IMR-90 (cell line): ENCODE data around the gene COX7A2L. TPM values are rescaled to one million over a fixed set of nuclear protein-coding genes. Genes with fewer than 3 reads are reported as not detected.
A peak's percentile ranks its signal among the peaks of the same experiment; 100 is the strongest.

Source experiments
- ATAC-seq: fragments of 200-7000 bp; cut with Tn5 transposase; 2 replicates; pipeline ENCODE4 v1.9.1; 2020; ENCODE audit warnings: low read depth, mild to moderate bottlenecking, moderate library complexity
- BruUV-seq: library from RNA; stranded (reverse); fragments of 400-500 nt; replicated peaks from 2 replicates; lab custom pipeline; 2021; lab: Mats Ljungman, UMichigan
- CTCF ChIA-PET: fragments of 300-600 bp; formaldehyde crosslinking; extraction: SDS; loops from one replicate; lab custom pipeline; 2021; ENCODE audit warnings: antibody characterized with exemption; lab: Yijun Ruan, JAX
- POLR2A ChIA-PET: fragments of 300-600 bp; sonication (Branson Sonifier 250); formaldehyde crosslinking; loops from one replicate; lab custom pipeline; 2022; ENCODE audit warnings: antibody characterized with exemption; ENCODE audit not compliant: unreplicated experiment; lab: Charles Lee
- DNase-seq: peaks from one replicate; pipeline ENCODE4 v3.0.0; 2013
- H2AFZ ChIP-seq: replicated peaks from 2 replicates; pipeline ENCODE3; 2013; ENCODE audit warnings: low read length, mild to moderate bottlenecking; ENCODE audit not compliant: poor library complexity
- H2AK5ac ChIP-seq: 2 replicates; pipeline ENCODE4 v1.6.1; 2013; ENCODE audit warnings: low read depth, low read length, inconsistent platforms
- H2AK9ac ChIP-seq: replicated peaks from 2 replicates; pipeline ENCODE3; 2013; ENCODE audit warnings: mild to moderate bottlenecking, low read depth, low read length, moderate library complexity; ENCODE audit not compliant: poor library complexity
- H2BK120ac ChIP-seq: 2 replicates; pipeline ENCODE4 v1.6.1; 2013; ENCODE audit warnings: low read depth, low read length, inconsistent platforms
- H2BK15ac ChIP-seq: 3 replicates; pipeline ENCODE4 v1.6.1; 2013; ENCODE audit warnings: low read depth, low read length, inconsistent platforms
- H2BK20ac ChIP-seq: 2 replicates; pipeline ENCODE4 v1.6.1; 2013; ENCODE audit warnings: low read depth, mild to moderate bottlenecking, inconsistent platforms, low read length, moderate library complexity
- H2BK5ac ChIP-seq: 2 replicates; pipeline ENCODE4 v1.6.1; 2013; ENCODE audit warnings: mild to moderate bottlenecking, low read depth, low read length, inconsistent platforms; ENCODE audit not compliant: poor library complexity, severe bottlenecking
- H3K14ac ChIP-seq: replicated peaks from 2 replicates; pipeline ENCODE4 v1.6.1; 2013; ENCODE audit warnings: low read depth, low read length, inconsistent platforms
- H3K18ac ChIP-seq: 2 replicates; pipeline ENCODE4 v1.6.1; 2013; ENCODE audit warnings: low read depth, low read length, control low read depth
- H3K23ac ChIP-seq: 2 replicates; pipeline ENCODE4 v1.6.1; 2013; ENCODE audit warnings: low read depth, low read length, inconsistent platforms
- H3K27ac ChIP-seq: 2 replicates; pipeline ENCODE4 v1.5.1; 2013; ENCODE audit warnings: mild to moderate bottlenecking, control low read depth, low read length; ENCODE audit not compliant: insufficient read depth
- H3K27me3 ChIP-seq: 2 replicates; pipeline ENCODE4 v1.6.1; 2013; ENCODE audit warnings: low read length; ENCODE audit not compliant: control insufficient read depth, insufficient read depth
- H3K36me3 ChIP-seq: 2 replicates; pipeline ENCODE4 v1.6.1; 2013; ENCODE audit warnings: low read length, mixed read lengths; ENCODE audit not compliant: control insufficient read depth, insufficient read depth
- H3K4ac ChIP-seq: 2 replicates; pipeline ENCODE4 v1.6.1; 2013; ENCODE audit warnings: low read depth, low read length, inconsistent platforms
- H3K4me1 ChIP-seq: 2 replicates; pipeline ENCODE4 v1.6.1; 2013; ENCODE audit warnings: low read length, mixed read lengths; ENCODE audit not compliant: control insufficient read depth, insufficient read depth
- H3K4me2 ChIP-seq: 2 replicates; pipeline ENCODE4 v1.6.1; 2013; ENCODE audit warnings: low read depth, mild to moderate bottlenecking, control low read depth, low read length, moderate library complexity
- H3K4me3 ChIP-seq: 2 replicates; pipeline ENCODE4 v1.5.1; 2013; ENCODE audit warnings: low read depth, mild to moderate bottlenecking, control low read depth, low read length, moderate library complexity; ENCODE audit not compliant: insufficient read depth
- H3K56ac ChIP-seq: 2 replicates; pipeline ENCODE4 v1.6.1; 2013; ENCODE audit warnings: low read length, inconsistent platforms; ENCODE audit not compliant: insufficient read depth; ENCODE audit errors: extremely low read depth
- H3K79me1 ChIP-seq, 2 experiments: 2 replicates each; pipeline ENCODE4 v1.6.1; 2013; ENCODE audit warnings: low read length in 2 of 2, inconsistent platforms in 1 of 2, low read depth in 1 of 2
- H3K9ac ChIP-seq: 2 replicates; pipeline ENCODE4 v1.6.1; 2013; ENCODE audit warnings: low read depth, low read length, control low read depth
- H3K9me1 ChIP-seq: 2 replicates; pipeline ENCODE4 v1.6.1; 2013; ENCODE audit warnings: low read length, inconsistent platforms; ENCODE audit not compliant: insufficient read depth
- H3K9me3 ChIP-seq: 2 replicates; pipeline ENCODE4 v1.6.1; 2013; ENCODE audit warnings: low read length; ENCODE audit not compliant: control insufficient read depth, insufficient read depth
- H4K20me1 ChIP-seq: 2 replicates; pipeline ENCODE4 v1.6.1; 2013; ENCODE audit warnings: low read length, inconsistent platforms; ENCODE audit not compliant: insufficient read depth
- H4K5ac ChIP-seq: 2 replicates; pipeline ENCODE4 v1.6.1; 2013; ENCODE audit warnings: mild to moderate bottlenecking, low read depth, low read length, control low read depth
- H4K8ac ChIP-seq, 2 experiments: 2 replicates each; pipeline ENCODE4 v1.6.1; 2013; ENCODE audit warnings: low read depth in 2 of 2, low read length in 2 of 2, control low read depth in 1 of 2, inconsistent platforms in 1 of 2
- H4K91ac ChIP-seq: 2 replicates; pipeline ENCODE4 v1.6.1; 2013; ENCODE audit warnings: low read depth, low read length, inconsistent platforms; ENCODE audit not compliant: insufficient read depth
- CEBPB ChIP-seq: IDR thresholded peaks from 2 replicates; pipeline ENCODE4 v1.6.1; 2012; ENCODE audit warnings: low read depth, low read length, improper control_type of control experiment
- MAZ ChIP-seq: IDR thresholded peaks from 2 replicates; pipeline ENCODE4 v1.6.1; 2012; ENCODE audit warnings: low read depth, mild to moderate bottlenecking, low read length, improper control_type of control experiment, moderate library complexity, borderline replicate concordance
- RAD21 ChIP-seq: IDR thresholded peaks from 2 replicates; pipeline ENCODE4 v1.6.1; 2012; ENCODE audit warnings: low read length, improper control_type of control experiment
- SMC3 ChIP-seq: fragments of 150-350 bp; IDR thresholded peaks from 2 replicates; pipeline ENCODE4 v1.6.1; 2016; ENCODE audit warnings: low read depth, mild to moderate bottlenecking, antibody characterized with exemption, low read length, moderate library complexity
- USF2 ChIP-seq: fragments of 150-350 bp; IDR thresholded peaks from 2 replicates; pipeline ENCODE4 v1.6.1; 2017; ENCODE audit warnings: mild to moderate bottlenecking, antibody characterized with exemption, low read length, low read depth
- WGBS, 2 experiments: methylation state at CpG; one replicate each; pipeline versions ENCODE4 v1.1.5 to v1.1.7; 2013; ENCODE audit warnings: missing lambda C conversion rate in 2 of 2; ENCODE audit not compliant: insufficient read length in 1 of 2; ENCODE audit errors: extremely low coverage in 2 of 2; 5-methylcytosine and 5-hydroxymethylcytosine counted together
- dilution Hi-C: fragments of 300-500 bp; cut with HindIII; formaldehyde crosslinking; loops from one replicate; pipeline ENCODE4 v1.14.3; 2018; ENCODE audit warnings: low sequenced_read_pairs; ENCODE audit not compliant: unreplicated experiment
- in situ Hi-C: fragments of 300-500 bp; cut with MboI; formaldehyde crosslinking; loops from 3 replicates; pipeline ENCODE4 v1.14.3; 2019; ENCODE audit warnings: low sequenced_read_pairs, inconsistent platforms, mixed read lengths
- intact Hi-C: fragments of 100-400 bp; cut with micrococcal nuclease; formaldehyde crosslinking; loops from 2 replicates; pipeline ENCODE4 v1.10.0; 2022
- polyA plus RNA-seq, 3 experiments: library from polyadenylated mRNA; depleted of rRNA; stranded (reverse); fragments of >200 nt; gene quantifications; 2 replicates each; pipeline ENCODE4 v1.2.3, GENCODE V29; 2012; ENCODE audit warnings: low replicate concordance in 1 of 3
- total RNA-seq: library from RNA; depleted of rRNA; stranded (reverse); fragments of >200 nt; gene quantifications from 2 replicates; pipeline ENCODE4 v1.2.3, GENCODE V29; 2012

The COX7A2L gene
- total and polyA plus RNA-seq, 2 of the 4 experiments (the other 2 are of a cell fraction) = 123 to 132 TPM

GRCh38 chr2:42331569-42332284, 29.3 kb downstream of the COX7A2L start:
- Histone ChIP-seq H4K91ac (no peak overlapping the region), H2BK20ac (no peak overlapping the region), H3K36me3 (peaks cover 27% of the 10 kb centered on the region), H2BK120ac (no peak overlapping the region), H2AK9ac (no peak overlapping the region), H4K8ac (no peak overlapping the region), H3K79me1 (peaks cover 4 to 20% of the 10 kb centered on the region in 2 experiments; a peak in 3 of 4 replicates), H3K4ac (no peak overlapping the region), H3K23ac (no peak overlapping the region), H3K4me3 (no peak overlapping the region), H3K27ac (no peak overlapping the region), H3K4me1 (no peaks in the 10 kb centered on the region; the same call in 1 of the 2 replicates), H3K4me2 (no peak overlapping the region), H3K27me3 (no peaks in the 10 kb centered on the region), H3K9me3 (no peaks in the 10 kb centered on the region), H2BK15ac (no peak overlapping the region), H3K9me1 (no peaks in the 10 kb centered on the region; the same call in 1 of the 2 replicates), H3K18ac (no peak overlapping the region), H2BK5ac (no peak overlapping the region), H4K20me1 (no peaks in the 10 kb centered on the region), H4K5ac (no peak overlapping the region), H3K14ac (no peak overlapping the region), H2AFZ (no peak overlapping the region), H3K56ac (no peak overlapping the region), H3K9ac (no peak overlapping the region), H2AK5ac (no peak overlapping the region)
- no CpG with 5 or more reads among the region's 9 CpGs for WGBS, 2 experiments
- in situ Hi-C loops (no loop called here), intact Hi-C loops (no loop called here), dilution Hi-C loops (no loop called here)
- ChIA-PET CTCF (interaction anchor here (0.8 kb wide), 1 partner anchor 10 kb away, joined by 3 read pairs; no protein-coding TSS in a partner anchor), POLR2A (no interaction called here)
- ATAC-seq (no peak; the same call in 1 of the 2 replicates), DNase-seq (no peak)
- BruUV-seq = TSS peak; percentile 69
- TF ChIP-seq USF2 (no peak), CEBPB (peak; percentile 75), MAZ (no peak), SMC3 (no peak), RAD21 (no peak)
